Measurements from ENCODE around the gene PARP3.

The PARP3 gene

GRCh38 chr3:51978143-51978502 lies 36.0 kb downstream of the PARP3 start:
- Mint-ChIP-seq H3K36me3 (ENCODE audit: low read depth) (no peaks in the 10 kb centered on the region), H3K27me3 (ENCODE audit: low read depth) (no peaks in the 10 kb centered on the region), H3K9me3 (no peaks in the 10 kb centered on the region), H3K4me1 (peaks cover 40% of the 10 kb centered on the region), H3K4me3 (no peak overlapping the region), H3K27ac (no peak overlapping the region)
- TF ChIP-seq CTCF (IDR thresholded peaks at IDR 0.05; ENCODE audit: unreplicated experiment in 3 of 3): no peak

- H3K36me3 Mint-ChIP-seq (ENCODE audit: low read depth): no peaks in the 10 kb centered on the region
Observed at GRCh38 chr3:51980253-51980652, 38.1 kb downstream of the PARP3 start.

GRCh38 chr3:51982352-51982837 lies 40.2 kb downstream of the PARP3 start:
- no peaks in the 10 kb centered on the region for H3K27me3 Mint-ChIP-seq (ENCODE audit: low read depth)

More at GRCh38 chr3:51980253-51980652, 38.1 kb downstream of the PARP3 start:
- Mint-ChIP-seq H3K4me3 (no peak overlapping the region), H3K27ac (no peak overlapping the region), H3K9me3 (no peaks in the 10 kb centered on the region), H3K4me1 (peaks cover 31% of the 10 kb centered on the region), H3K27me3 (ENCODE audit: low read depth) (no peaks in the 10 kb centered on the region)
- TF ChIP-seq CTCF (IDR thresholded peaks at IDR 0.05; ENCODE audit: unreplicated experiment in 3 of 3): no peak

GRCh38 chr3:51982838-51983577 lies 40.8 kb downstream of the PARP3 start, which contains the start of gene ACY1:
ACY1 (plus strand) TSS chr3:51983535; CDS start chr3:51984065, 530 bp downstream.
- H3K4me1 Mint-ChIP-seq: peaks cover 18% of the 10 kb centered on the region
- H3K36me3 Mint-ChIP-seq (ENCODE audit: low read depth): no peaks in the 10 kb centered on the region
- TF ChIP-seq CTCF (IDR thresholded peaks at IDR 0.05; ENCODE audit: unreplicated experiment in 3 of 3): no peak
- H3K27me3 Mint-ChIP-seq (ENCODE audit: low read depth): no peaks in the 10 kb centered on the region
- no peaks in the 10 kb centered on the region for H3K9me3 Mint-ChIP-seq
- peak within 1 kb of the TSS; percentile 95 to 99 (median 97) for H3K27ac Mint-ChIP-seq
- H3K4me3 Mint-ChIP-seq: peak within 1 kb of the TSS; percentile 87 to 92 (median 92)

More at GRCh38 chr3:51982352-51982837, 40.2 kb downstream of the PARP3 start:
- Mint-ChIP-seq H3K4me1 (peaks cover 18% of the 10 kb centered on the region), H3K4me3 (peak overlapping the region; percentile 87 to 92 (median 92)), H3K27ac (peak overlapping the region; percentile 95 to 99 (median 97)), H3K36me3 (ENCODE audit: low read depth) (no peaks in the 10 kb centered on the region), H3K9me3 (no peaks in the 10 kb centered on the region)
- peak; percentile 37 to 49 (median 41) for TF ChIP-seq CTCF (IDR thresholded peaks at IDR 0.05; ENCODE audit: unreplicated experiment in 3 of 3)

GRCh38 chr3:51983578-51984268 lies 41.6 kb downstream of the PARP3 start:
- no peaks in the 10 kb centered on the region for H3K36me3 Mint-ChIP-seq (ENCODE audit: low read depth)
- TF ChIP-seq CTCF (IDR thresholded peaks at IDR 0.05; ENCODE audit: unreplicated experiment in 3 of 3): no peak
- no peaks in the 10 kb centered on the region for H3K27me3 Mint-ChIP-seq (ENCODE audit: low read depth)
- H3K4me3 Mint-ChIP-seq: peak overlapping the region; percentile 87 to 92 (median 92)
- peaks cover 18% of the 10 kb centered on the region for H3K4me1 Mint-ChIP-seq
- H3K9me3 Mint-ChIP-seq: no peaks in the 10 kb centered on the region
- H3K27ac Mint-ChIP-seq: peak overlapping the region; percentile 95 to 99 (median 97)
